Left lung (tissue), 10 donors: Measurements from ENCODE around the gene CRYGS. TPM values are rescaled to one million over a fixed set of nuclear protein-coding genes. Genes with fewer than 3 reads are reported as not detected.
A peak's percentile ranks its signal among the peaks of the same experiment; 100 is the strongest.

ENCODE experiments used
- ATAC-seq: fragments of 200-7000 bp; cut with Tn5 transposase; one replicate; pipeline ENCODE4 v1.9.1; 2020; ENCODE audit warnings: moderate library complexity
- DNase-seq, 4 donors: peaks; one replicate each; pipeline ENCODE4 v3.0.0-alpha.2; 2013 to 2020
- H3K27ac ChIP-seq, 2 donors: fragments of 200-600 bp; sonication (generic) in 1 of 2; one replicate each; pipeline versions ENCODE4 v1.5.0 to v1.8.0; 2020 to 2021
- H3K27me3 ChIP-seq, 2 donors: fragments of 200-600 bp; sonication (generic) in 1 of 2; one replicate each; pipeline versions ENCODE4 v1.5.0 to v1.8.0; 2020 to 2021
- H3K36me3 ChIP-seq, 2 donors: fragments of 200-600 bp; sonication (generic) in 1 of 2; one replicate each; pipeline versions ENCODE4 v1.5.0 to v1.8.0; 2020 to 2021
- H3K4me1 ChIP-seq, 2 donors: fragments of 200-600 bp; one replicate each; pipeline ENCODE4 v1.8.0; 2021
- H3K4me3 ChIP-seq, 2 donors: fragments of 200-600 bp; sonication (generic) in 1 of 2; one replicate each; pipeline versions ENCODE4 v1.5.0 to v1.8.0; 2020 to 2021; ENCODE audit warnings: mild to moderate bottlenecking in 1 of 2
- H3K9me3 ChIP-seq, 2 donors: fragments of 200-600 bp; sonication (generic) in 1 of 2; one replicate each; pipeline versions ENCODE4 v1.5.0 to v1.8.0; 2020 to 2021
- intact Hi-C, 2 donors: fragments of 100-400 bp; cut with DNase I; formaldehyde crosslinking; loops; one replicate each; pipeline versions ENCODE4 v1.11.2 to v1.14.2; 2022
- polyA plus RNA-seq, 6 donors: library from polyadenylated mRNA; unstranded; fragments of 120-200 nt; gene quantifications; one replicate each; pipeline ENCODE4 v1.2.1, GENCODE V29; 2013; ENCODE audit not compliant: insufficient read length in 6 of 6
- total RNA-seq, 2 donors: library from RNA; stranded (reverse); fragmentation: NEBNext Ultra II Directional; extraction: Animal tissue kit (Norgen Biotek cat#: 25700); gene quantifications; one replicate each; pipeline ENCODE4 v1.2.1, GENCODE V29; 2021
- TF ChIP-seq, protein P1 (sequence below), 2 donors: fragments of 200-600 bp; sonication (generic) in 1 of 2; IDR thresholded peaks; one replicate each; pipeline versions ENCODE4 v1.5.0 to v1.8.0; 2021; ENCODE audit warnings: antibody characterized with exemption in 2 of 2
- donor health status: DM: no; HTN: yes; CAD: no.
- donor health status: DM: no; HTN: no; CAD: no.

The CRYGS gene
- total and polyA plus RNA-seq, 8 donors, result 1.8 to 10.6 (median 9.0) TPM

DNA sequence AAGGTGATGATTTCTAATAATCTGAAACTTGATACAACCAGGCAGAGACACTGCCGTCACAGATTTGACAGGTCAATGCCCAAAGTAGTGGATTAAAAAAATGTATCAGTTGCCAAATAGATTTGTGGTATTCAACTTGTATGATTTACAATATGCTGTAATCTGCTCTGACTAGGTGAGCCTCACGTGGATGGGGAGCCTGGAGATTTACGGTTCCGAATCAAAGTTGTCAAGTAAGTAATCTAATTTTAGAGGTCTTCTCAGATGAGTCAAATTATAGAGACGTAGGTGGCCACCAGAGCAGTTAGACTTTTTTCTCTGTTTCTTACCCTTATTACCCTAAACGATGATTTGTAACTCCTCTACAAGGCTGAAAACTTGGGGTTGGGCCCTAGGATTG, 38.4 kb upstream of the CRYGS start:
- no peaks in the 10 kb centered on the region for H3K27me3 ChIP-seq
- H3K4me1 ChIP-seq, result no peaks in the 10 kb centered on the region
- intact Hi-C loops, result no loop called here
- no peaks in the 10 kb centered on the region for H3K9me3 ChIP-seq
- peaks cover 4 to 90% of the 10 kb centered on the region in 2 donors for H3K36me3 ChIP-seq
- no peak overlapping the region for H3K27ac ChIP-seq
- ATAC-seq, result no peak
- TF ChIP-seq, protein P1, sequence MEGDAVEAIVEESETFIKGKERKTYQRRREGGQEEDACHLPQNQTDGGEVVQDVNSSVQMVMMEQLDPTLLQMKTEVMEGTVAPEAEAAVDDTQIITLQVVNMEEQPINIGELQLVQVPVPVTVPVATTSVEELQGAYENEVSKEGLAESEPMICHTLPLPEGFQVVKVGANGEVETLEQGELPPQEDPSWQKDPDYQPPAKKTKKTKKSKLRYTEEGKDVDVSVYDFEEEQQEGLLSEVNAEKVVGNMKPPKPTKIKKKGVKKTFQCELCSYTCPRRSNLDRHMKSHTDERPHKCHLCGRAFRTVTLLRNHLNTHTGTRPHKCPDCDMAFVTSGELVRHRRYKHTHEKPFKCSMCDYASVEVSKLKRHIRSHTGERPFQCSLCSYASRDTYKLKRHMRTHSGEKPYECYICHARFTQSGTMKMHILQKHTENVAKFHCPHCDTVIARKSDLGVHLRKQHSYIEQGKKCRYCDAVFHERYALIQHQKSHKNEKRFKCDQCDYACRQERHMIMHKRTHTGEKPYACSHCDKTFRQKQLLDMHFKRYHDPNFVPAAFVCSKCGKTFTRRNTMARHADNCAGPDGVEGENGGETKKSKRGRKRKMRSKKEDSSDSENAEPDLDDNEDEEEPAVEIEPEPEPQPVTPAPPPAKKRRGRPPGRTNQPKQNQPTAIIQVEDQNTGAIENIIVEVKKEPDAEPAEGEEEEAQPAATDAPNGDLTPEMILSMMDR (IDR thresholded peaks at IDR 0.05), result no peak
- DNase-seq, result no peak
- H3K4me3 ChIP-seq, result no peak overlapping the region

DNA sequence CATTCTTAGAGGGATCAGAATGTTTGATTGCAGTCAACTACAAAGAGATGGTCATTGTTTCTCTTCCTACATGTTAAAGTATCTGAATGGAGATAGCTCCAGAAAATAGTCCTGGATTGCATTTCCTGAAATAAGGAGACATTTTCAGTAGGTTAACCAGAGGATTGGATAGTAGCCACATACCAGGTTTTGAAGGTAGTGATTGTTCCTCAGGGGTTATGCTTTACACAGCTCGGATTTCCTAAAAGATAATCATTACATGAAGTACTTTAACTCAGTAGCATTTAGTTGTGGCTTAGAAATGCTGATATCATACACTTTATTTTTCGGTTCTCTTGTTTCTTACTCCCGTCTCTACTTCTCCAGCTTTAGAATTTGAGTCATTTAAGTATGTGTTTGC, 36.6 kb upstream of the CRYGS start:
- no peaks in the 10 kb centered on the region for H3K9me3 ChIP-seq
- TF ChIP-seq, protein P1 (IDR thresholded peaks at IDR 0.05), result no peak
- no peaks in the 10 kb centered on the region for H3K27me3 ChIP-seq
- intact Hi-C loops, result no loop called here
- H3K27ac ChIP-seq, result no peak overlapping the region
- no peak overlapping the region for H3K4me3 ChIP-seq
- no peak for ATAC-seq
- DNase-seq, result no peak
- H3K36me3 ChIP-seq, result peaks cover 9 to 98% of the 10 kb centered on the region in 2 donors
- peaks cover 0 to 6% of the 10 kb centered on the region in 2 donors for H3K4me1 ChIP-seq

DNA sequence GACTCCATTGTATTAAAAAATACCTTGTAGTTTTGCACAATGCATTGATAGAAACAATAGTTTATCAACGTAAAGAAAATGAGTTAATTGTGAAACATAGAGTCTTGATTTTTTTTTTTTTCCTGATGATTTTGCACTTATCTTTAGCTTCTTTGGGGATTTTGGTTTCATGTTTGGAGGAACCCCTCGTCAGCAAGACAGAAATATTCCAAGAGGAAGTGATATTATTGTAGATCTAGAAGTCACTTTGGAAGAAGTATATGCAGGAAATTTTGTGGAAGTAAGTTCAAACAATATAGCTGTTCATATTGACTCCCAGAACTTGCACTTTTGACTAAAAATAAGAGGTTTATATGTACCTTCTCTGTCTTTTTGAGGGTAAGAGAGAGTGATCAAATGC, 33.3 kb upstream of the CRYGS start:
- H3K36me3 ChIP-seq, result peaks cover 10 to 97% of the 10 kb centered on the region in 2 donors
- TF ChIP-seq, protein P1 (IDR thresholded peaks at IDR 0.05), result no peak
- DNase-seq (no peak), ATAC-seq (no peak)
- intact Hi-C loops, result no loop called here
- no peaks in the 10 kb centered on the region for H3K9me3 ChIP-seq
- no peak overlapping the region for H3K4me3 ChIP-seq
- no peaks in the 10 kb centered on the region for H3K27me3 ChIP-seq
- H3K27ac ChIP-seq, result no peak overlapping the region
- H3K4me1 ChIP-seq, result peaks cover 0 to 16% of the 10 kb centered on the region in 2 donors

DNA sequence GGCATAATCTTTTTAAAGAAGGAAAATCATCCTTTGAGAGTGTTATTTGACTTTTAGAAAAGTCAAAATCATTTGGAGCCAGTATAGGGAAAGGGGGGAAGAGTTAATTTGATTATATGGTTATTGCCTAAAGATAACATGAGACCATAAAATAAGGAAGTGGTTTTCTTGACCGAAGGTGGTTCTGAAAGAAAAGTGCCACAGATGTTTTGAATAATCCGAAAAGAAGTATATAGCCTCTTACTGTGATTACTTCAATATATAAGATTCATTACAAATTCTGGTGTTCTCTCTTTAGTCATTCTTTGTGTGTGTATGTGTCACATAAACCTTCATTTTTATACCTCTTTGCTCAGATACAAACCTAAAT, 27.4 kb upstream of the CRYGS start:
- H3K4me3 ChIP-seq, result peak overlapping the region; percentile 80 to 90
- peaks cover 20 to 49% of the 10 kb centered on the region in 2 donors for H3K4me1 ChIP-seq
- DNase-seq, result no peak
- no peaks in the 10 kb centered on the region for H3K27me3 ChIP-seq
- TF ChIP-seq, protein P1 (IDR thresholded peaks at IDR 0.05), result no peak
- H3K27ac ChIP-seq, result peak overlapping the region in 1 of 2 donors; percentile 94
- ATAC-seq, result no peak
- peaks cover 6 to 45% of the 10 kb centered on the region in 2 donors for H3K36me3 ChIP-seq
- no peaks in the 10 kb centered on the region for H3K9me3 ChIP-seq
- intact Hi-C loops, result no loop called here

DNA sequence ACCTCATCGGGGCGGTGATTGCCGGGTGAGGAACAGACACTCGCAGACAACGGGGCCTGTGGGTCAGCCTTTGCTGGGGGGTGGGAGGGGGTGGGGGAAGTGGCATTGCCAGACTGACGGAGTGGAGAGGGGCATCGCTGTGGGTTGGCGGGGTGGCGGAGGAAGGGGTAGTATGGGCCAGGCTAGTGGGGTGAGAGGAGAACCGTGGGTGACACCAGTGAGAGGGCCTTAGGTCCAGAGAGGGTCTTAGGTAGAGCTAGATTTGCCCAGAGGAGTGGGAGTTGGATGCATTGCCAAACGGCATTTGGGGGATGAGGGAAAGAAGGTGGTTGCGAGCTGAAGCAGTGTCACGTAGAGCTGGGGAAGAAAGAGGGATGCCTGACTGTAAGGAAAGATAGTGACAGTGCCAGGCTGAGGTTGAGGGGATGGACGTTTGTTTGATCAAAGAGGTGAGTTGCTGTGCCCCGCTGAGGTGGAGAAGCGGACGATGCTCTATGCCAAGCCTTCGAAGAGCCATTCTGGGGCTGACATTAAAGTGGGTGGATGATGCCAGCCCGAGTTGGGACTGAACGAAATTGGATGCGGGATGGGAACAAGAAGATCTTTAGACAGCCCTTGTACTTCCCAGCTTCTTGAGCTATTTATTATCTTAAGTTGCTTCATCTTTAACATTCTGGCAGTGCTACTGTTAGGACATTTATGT, 26.9 kb upstream of the CRYGS start:
- intact Hi-C loops, result no loop called here
- Histone ChIP-seq H3K27ac (peak overlapping the region; percentile 73 to 94), H3K27me3 (no peaks in the 10 kb centered on the region), H3K4me3 (peak overlapping the region; percentile 80 to 90), H3K36me3 (peaks cover 4 to 40% of the 10 kb centered on the region in 2 donors), H3K4me1 (peaks cover 20 to 50% of the 10 kb centered on the region in 2 donors), H3K9me3 (no peaks in the 10 kb centered on the region)
- ATAC-seq (no peak), DNase-seq (no peak)
- TF ChIP-seq, protein P1 (IDR thresholded peaks at IDR 0.05), result no peak
